Mesodermal cell (in vitro differentiated cells): Measurements from ENCODE around the gene CCDC200.
A peak's percentile ranks its signal among the peaks of the same experiment; 100 is the strongest.

Source experiments
- H3K27ac ChIP-seq: 2 replicates; pipeline ENCODE4 v1.7.0; 2013; ENCODE audit warnings: mild to moderate bottlenecking, low read depth, low read length, moderate library complexity; ENCODE audit not compliant: severe bottlenecking
- H3K36me3 ChIP-seq: 2 replicates; pipeline ENCODE4 v1.7.1; 2013; ENCODE audit warnings: mild to moderate bottlenecking, low read length, moderate library complexity; ENCODE audit not compliant: control insufficient read depth, insufficient read depth
- H3K4me1 ChIP-seq: one replicate; pipeline ENCODE4 v1.7.1; 2013; ENCODE audit warnings: mild to moderate bottlenecking, low read length; ENCODE audit not compliant: insufficient read depth, control insufficient read depth, poor library complexity, severe bottlenecking
- H3K4me3 ChIP-seq: 2 replicates; pipeline ENCODE4 v1.7.0; 2013; ENCODE audit warnings: low read length, control low read depth, mild to moderate bottlenecking; ENCODE audit not compliant: insufficient read depth, poor library complexity, severe bottlenecking; ENCODE audit errors: extremely low read depth
- H3K9me3 ChIP-seq: 2 replicates; pipeline ENCODE4 v1.7.1; 2013; ENCODE audit warnings: mild to moderate bottlenecking, low read length, moderate library complexity; ENCODE audit not compliant: control insufficient read depth
- WGBS, 2 experiments: methylation state at CpG; one replicate each; pipeline ENCODE4 v1.1.5; 2013; ENCODE audit warnings: missing lambda C conversion rate in 2 of 2; ENCODE audit not compliant: insufficient coverage in 2 of 2; 5-methylcytosine and 5-hydroxymethylcytosine counted together

CCDC200 gene

DNA sequence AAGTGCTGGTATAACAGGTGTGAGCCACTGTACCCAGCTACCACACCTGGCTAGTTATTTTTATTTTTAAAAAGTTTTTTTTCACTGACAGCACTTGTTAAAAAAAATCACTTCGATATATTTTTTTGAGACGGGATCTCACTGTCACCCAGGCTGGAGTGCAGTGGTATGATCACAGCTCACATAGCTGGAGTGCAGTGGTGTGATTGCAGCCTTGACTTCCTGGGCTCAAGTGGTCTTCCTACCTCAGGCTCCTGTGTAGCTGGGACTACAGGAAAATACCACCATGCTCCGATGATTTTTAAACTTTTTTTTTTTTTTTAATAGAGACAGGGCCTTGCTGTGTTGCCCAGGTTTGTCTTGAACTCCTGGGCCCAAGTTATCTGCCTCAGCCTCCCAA, 44.5 kb downstream of the CCDC200 start:
- no peak overlapping the region for H3K27ac ChIP-seq
- no peak overlapping the region for H3K4me3 ChIP-seq
- 89 to 96% methylated on average over 3 of the region's 3 CpGs for WGBS, 2 experiments
- no peaks in the 10 kb centered on the region for H3K9me3 ChIP-seq
- no peaks in the 10 kb centered on the region for H3K4me1 ChIP-seq
- H3K36me3 ChIP-seq = peaks cover 45% of the 10 kb centered on the region

DNA sequence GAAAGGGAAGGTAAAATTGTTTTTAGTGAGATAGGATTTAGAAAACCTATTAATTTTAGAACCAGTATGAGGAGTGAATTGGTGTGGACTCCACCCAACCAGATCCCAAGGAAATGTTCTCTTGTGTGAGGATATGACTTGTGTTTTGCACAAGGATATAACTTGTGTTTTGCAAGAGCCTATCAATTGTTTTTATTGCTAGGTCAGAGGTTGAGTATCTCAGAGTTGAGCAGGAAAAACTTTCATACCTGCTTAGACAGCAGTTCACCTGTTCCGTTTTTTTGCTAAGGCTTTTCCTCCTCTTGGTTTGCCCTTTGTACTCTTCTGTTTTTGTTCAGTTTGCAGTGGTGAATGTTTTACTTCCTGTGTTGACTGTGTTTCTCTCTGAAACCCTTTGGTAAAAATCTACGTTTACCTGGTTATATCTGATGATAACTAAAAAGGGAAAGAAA, 52.3 kb downstream of the CCDC200 start:
- Histone ChIP-seq H3K36me3 (peaks cover 53% of the 10 kb centered on the region), H3K9me3 (no peaks in the 10 kb centered on the region), H3K27ac (no peak overlapping the region), H3K4me1 (no peaks in the 10 kb centered on the region), H3K4me3 (no peak overlapping the region)
- 86% methylated on average over 1 of the region's 2 CpGs; no CpG with 5 or more reads in 1 of the 2 experiments for WGBS, 2 experiments

DNA sequence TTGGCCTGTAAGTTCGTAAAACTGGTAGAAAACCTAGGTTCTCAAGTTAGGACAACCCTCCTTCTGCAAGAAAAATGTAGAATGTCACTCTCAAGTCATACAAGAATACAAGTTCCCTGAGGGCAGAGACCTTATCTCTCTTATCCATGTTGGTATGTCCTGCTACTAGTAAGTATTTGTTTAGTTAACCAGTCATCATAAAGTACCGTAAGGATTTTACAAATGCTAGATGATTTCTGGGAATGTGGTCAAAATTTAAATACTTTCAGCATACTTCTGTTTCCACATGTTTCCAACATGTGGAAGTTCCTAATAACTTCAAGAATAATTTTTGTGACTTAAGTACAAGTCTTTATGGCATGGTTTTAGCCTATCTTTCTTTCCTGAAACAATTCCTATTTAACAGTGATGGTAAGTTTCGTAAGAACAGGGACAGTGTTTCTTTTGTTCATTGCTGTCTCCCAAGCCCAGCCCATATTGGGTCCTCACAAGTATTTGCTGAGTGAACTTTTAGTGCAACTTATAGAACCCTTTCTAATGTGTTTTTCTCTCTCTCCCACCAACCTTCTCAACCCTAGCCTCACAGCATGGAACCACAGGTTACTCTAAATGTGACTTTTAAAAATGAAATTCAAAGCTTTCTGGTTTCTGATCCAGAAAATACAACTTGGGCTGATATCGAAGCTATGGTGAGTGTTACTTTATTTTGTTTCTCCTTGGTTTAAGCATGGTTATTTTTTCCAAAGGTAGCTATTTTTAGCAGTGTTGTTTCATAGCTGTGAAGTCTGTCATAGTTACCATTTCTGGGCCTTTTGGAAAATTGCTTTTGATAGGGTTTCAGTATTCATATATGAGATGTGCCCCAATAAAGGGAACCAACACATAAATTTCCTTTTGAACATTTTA, 53.0 kb downstream of the CCDC200 start:
- WGBS, 2 experiments = 100% methylated on average over 1 to 2 of the region's 4 CpGs
- Histone ChIP-seq H3K36me3 (peaks cover 48% of the 10 kb centered on the region), H3K27ac (no peak overlapping the region), H3K9me3 (no peaks in the 10 kb centered on the region), H3K4me1 (no peaks in the 10 kb centered on the region), H3K4me3 (no peak overlapping the region)

- Histone ChIP-seq H3K9me3 (no peaks in the 10 kb centered on the region), H3K27ac (peak overlapping the region; percentile 96), H3K4me1 (no peaks in the 10 kb centered on the region), H3K36me3 (peaks cover 17% of the 10 kb centered on the region), H3K4me3 (peak overlapping the region; percentile 58)
- 53 to 59% methylated on average over 9 to 11 of the region's 12 CpGs for WGBS, 2 experiments
Measured at GRCh38 chr17:43171586-43172487, 56.6 kb downstream of the CCDC200 start.
